HepG2 (cell line): ENCODE data around the gene B3GALNT2. TPM values are rescaled to one million over a fixed set of nuclear protein-coding genes. Genes with fewer than 3 reads are reported as not detected.
A peak's percentile ranks its signal among the peaks of the same experiment; 100 is the strongest.

Source experiments
- ARHGAP35 ChIP-seq: sonication (generic); formaldehyde crosslinking; IDR thresholded peaks from 2 replicates; pipeline ENCODE4 v1.9.0; 2022; ENCODE audit warnings: mild to moderate bottlenecking, inconsistent platforms, moderate library complexity, missing genetic modification reagents, borderline replicate concordance
- CERS6 ChIP-seq: sonication (generic); formaldehyde crosslinking; IDR thresholded peaks from 2 replicates; pipeline ENCODE4 v1.5.0; 2020; ENCODE audit warnings: missing genetic modification reagents
- EEA1 ChIP-seq: sonication (generic); formaldehyde crosslinking; IDR thresholded peaks from 2 replicates; pipeline ENCODE4 v1.5.1; 2020; ENCODE audit warnings: mild to moderate bottlenecking, missing genetic modification reagents, borderline replicate concordance
- FIP1L1 ChIP-seq: fragments of 200-400 bp; formaldehyde crosslinking; IDR thresholded peaks from 2 replicates; pipeline ENCODE4 v1.6.1; 2018; ENCODE audit warnings: low read depth, mild to moderate bottlenecking, low read length, moderate library complexity, borderline replicate concordance; ENCODE audit not compliant: insufficient read depth
- POLR2AphosphoS2 ChIP-seq: IDR thresholded peaks from 2 replicates; pipeline ENCODE4 v1.6.1; 2011; ENCODE audit warnings: low read depth, low read length, improper control_type of control experiment
- RBM22 ChIP-seq: fragments of 200-400 bp; formaldehyde crosslinking; optimal IDR thresholded peaks from 2 replicates; pipeline ENCODE3; 2017; ENCODE audit warnings: mild to moderate bottlenecking, low read length, moderate library complexity
- SMYD3 ChIP-seq: sonication (generic); formaldehyde crosslinking; IDR thresholded peaks from 2 replicates; pipeline ENCODE4 v1.8.1; 2023; ENCODE audit warnings: mild to moderate bottlenecking, missing genetic modification reagents
- ZBTB8A ChIP-seq: sonication (generic); formaldehyde crosslinking; IDR thresholded peaks from 2 replicates; pipeline ENCODE4 v1.4.0; 2020; ENCODE audit warnings: mild to moderate bottlenecking, low read depth, missing genetic modification reagents, borderline replicate concordance
- ZNF235 ChIP-seq: sonication (generic); formaldehyde crosslinking; IDR thresholded peaks from 2 replicates; pipeline ENCODE4 v1.8.1; 2023; ENCODE audit warnings: mild to moderate bottlenecking, missing genetic modification reagents, borderline replicate concordance
- ZNF34 ChIP-seq: sonication (generic); formaldehyde crosslinking; IDR thresholded peaks from 2 replicates; pipeline ENCODE4 v1.4.0; 2020; ENCODE audit warnings: mild to moderate bottlenecking, missing genetic modification reagents, borderline replicate concordance
- ZNF350 ChIP-seq: sonication (generic); formaldehyde crosslinking; IDR thresholded peaks from 2 replicates; pipeline ENCODE4 v1.4.0; 2020; ENCODE audit warnings: mild to moderate bottlenecking, low read depth, missing genetic modification reagents, borderline replicate concordance
- ZNF614 ChIP-seq: IDR thresholded peaks from 2 replicates; pipeline ENCODE4 v1.6.1; 2018; ENCODE audit warnings: missing biosample characterization, missing genetic modification reagents, inconsistent platforms, borderline replicate concordance
- ZNF639 ChIP-seq: conservative IDR thresholded peaks from 2 replicates; pipeline ENCODE4 v1.6.1; 2018; ENCODE audit warnings: missing genetic modification reagents
- ZNF670 ChIP-seq: sonication (generic); formaldehyde crosslinking; IDR thresholded peaks from 2 replicates; pipeline ENCODE4 v1.8.0; 2022; ENCODE audit warnings: mild to moderate bottlenecking, missing genetic modification reagents, borderline replicate concordance
- ZNF781 ChIP-seq: sonication (generic); formaldehyde crosslinking; IDR thresholded peaks from 2 replicates; pipeline ENCODE4 v1.5.1; 2020; ENCODE audit warnings: borderline replicate concordance, mild to moderate bottlenecking, missing genetic modification reagents; ENCODE audit errors: not compliant biosample characterization
- ZSCAN31 ChIP-seq: sonication (generic); formaldehyde crosslinking; IDR thresholded peaks from 2 replicates; pipeline ENCODE4 v1.5.0; 2020; ENCODE audit warnings: low read depth, mild to moderate bottlenecking, missing genetic modification reagents
- polyA plus RNA-seq, 8 experiments: library from polyadenylated mRNA; depleted of rRNA in 3 of 8; stranded (reverse) in 7 of 8; unstranded in 1 of 8; fragments of >200 nt; fragmentation: Illumina TruSeq in 4 of 8; extraction: Trizol in 4 of 8; gene quantifications; 2 replicates each; pipeline versions ENCODE4 v1.2.1 to v1.2.3, GENCODE V29; 2011 to 2016; ENCODE audit warnings: low read depth in 4 of 8, missing spikeins in 1 of 8, mixed read lengths in 1 of 8; ENCODE audit not compliant: insufficient read depth in 1 of 8
- total RNA-seq, 5 experiments: library from RNA; depleted of rRNA; stranded (reverse); fragments of >200 nt; fragmentation: Illumina TruSeq; extraction: Trizol; gene quantifications; 2 replicates each; pipeline ENCODE4 v1.2.3, GENCODE V29; 2016; ENCODE audit warnings: low read depth in 1 of 5
- TF ChIP-seq, protein P1 (sequence below): sonication (generic); formaldehyde crosslinking; IDR thresholded peaks from 2 replicates; pipeline ENCODE4 v1.5.0; 2020; ENCODE audit warnings: mild to moderate bottlenecking, missing genetic modification reagents
- TF ChIP-seq, protein P2 (sequence below): sonication (generic); formaldehyde crosslinking; IDR thresholded peaks from 2 replicates; pipeline ENCODE4 v1.8.0; 2022; ENCODE audit warnings: missing genetic modification reagents, mild to moderate bottlenecking, borderline replicate concordance
- TF ChIP-seq, protein P3 (sequence below): fragments of 450-650 bp; IDR thresholded peaks from 2 replicates; pipeline ENCODE4 v1.6.1; 2017

B3GALNT2 gene
- total and polyA plus RNA-seq, 2 of the 13 experiments (the other 11 are each of a cell fraction or from before 2014, with no cell fraction given): 16.5 to 28.9 TPM

- TF ChIP-seq ZNF639 (0 out of 2 replicates have a peak, but pooled peaks have one; percentile 81), FIP1L1 (0 out of 2 replicates have a peak, but pooled peaks have one; percentile 49), ARHGAP35 (peak; percentile 52; the same call in 1 of the 2 replicates), ZNF235 (no peak; the same call in 1 of the 2 replicates), ZNF781 (CRISPR knock-in tag) (peak; percentile 70), CERS6 (CRISPR knock-in tag) (no peak), ZSCAN31 (CRISPR knock-in tag) (peak; percentile 72), ZBTB8A (CRISPR knock-in tag) (no peak; the same call in 1 of the 2 replicates), EEA1 (CRISPR knock-in tag) (no peak; the same call in 1 of the 2 replicates), SMYD3 (CRISPR knock-in tag) (no peak), RBM22 (no peak), POLR2AphosphoS2 (peak; percentile 79), ZNF34 (CRISPR knock-in tag) (0 out of 2 replicates have a peak, but pooled peaks have one; percentile 20), ZNF350 (CRISPR knock-in tag) (peak; percentile 97), ZNF670 (CRISPR knock-in tag) (no peak), ZNF614 (CRISPR knock-in tag) (peak; percentile 45; the same call in 1 of the 2 replicates)
- TF ChIP-seq, protein P1, sequence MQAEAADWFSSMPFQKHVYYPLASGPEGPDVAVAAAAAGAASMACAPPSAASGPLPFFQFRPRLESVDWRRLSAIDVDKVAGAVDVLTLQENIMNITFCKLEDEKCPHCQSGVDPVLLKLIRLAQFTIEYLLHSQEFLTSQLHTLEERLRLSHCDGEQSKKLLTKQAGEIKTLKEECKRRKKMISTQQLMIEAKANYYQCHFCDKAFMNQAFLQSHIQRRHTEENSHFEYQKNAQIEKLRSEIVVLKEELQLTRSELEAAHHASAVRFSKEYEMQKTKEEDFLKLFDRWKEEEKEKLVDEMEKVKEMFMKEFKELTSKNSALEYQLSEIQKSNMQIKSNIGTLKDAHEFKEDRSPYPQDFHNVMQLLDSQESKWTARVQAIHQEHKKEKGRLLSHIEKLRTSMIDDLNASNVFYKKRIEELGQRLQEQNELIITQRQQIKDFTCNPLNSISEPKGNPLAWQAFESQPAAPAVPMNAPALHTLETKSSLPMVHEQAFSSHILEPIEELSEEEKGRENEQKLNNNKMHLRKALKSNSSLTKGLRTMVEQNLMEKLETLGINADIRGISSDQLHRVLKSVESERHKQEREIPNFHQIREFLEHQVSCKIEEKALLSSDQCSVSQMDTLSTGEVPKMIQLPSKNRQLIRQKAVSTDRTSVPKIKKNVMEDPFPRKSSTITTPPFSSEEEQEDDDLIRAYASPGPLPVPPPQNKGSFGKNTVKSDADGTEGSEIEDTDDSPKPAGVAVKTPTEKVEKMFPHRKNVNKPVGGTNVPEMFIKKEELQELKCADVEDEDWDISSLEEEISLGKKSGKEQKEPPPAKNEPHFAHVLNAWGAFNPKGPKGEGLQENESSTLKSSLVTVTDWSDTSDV (CRISPR knock-in tag): peak; percentile 85
- TF ChIP-seq, protein P2, sequence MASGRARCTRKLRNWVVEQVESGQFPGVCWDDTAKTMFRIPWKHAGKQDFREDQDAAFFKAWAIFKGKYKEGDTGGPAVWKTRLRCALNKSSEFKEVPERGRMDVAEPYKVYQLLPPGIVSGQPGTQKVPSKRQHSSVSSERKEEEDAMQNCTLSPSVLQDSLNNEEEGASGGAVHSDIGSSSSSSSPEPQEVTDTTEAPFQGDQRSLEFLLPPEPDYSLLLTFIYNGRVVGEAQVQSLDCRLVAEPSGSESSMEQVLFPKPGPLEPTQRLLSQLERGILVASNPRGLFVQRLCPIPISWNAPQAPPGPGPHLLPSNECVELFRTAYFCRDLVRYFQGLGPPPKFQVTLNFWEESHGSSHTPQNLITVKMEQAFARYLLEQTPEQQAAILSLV (CRISPR knock-in tag): peak; percentile 28; the same call in 1 of the 2 replicates
- TF ChIP-seq, protein P3, sequence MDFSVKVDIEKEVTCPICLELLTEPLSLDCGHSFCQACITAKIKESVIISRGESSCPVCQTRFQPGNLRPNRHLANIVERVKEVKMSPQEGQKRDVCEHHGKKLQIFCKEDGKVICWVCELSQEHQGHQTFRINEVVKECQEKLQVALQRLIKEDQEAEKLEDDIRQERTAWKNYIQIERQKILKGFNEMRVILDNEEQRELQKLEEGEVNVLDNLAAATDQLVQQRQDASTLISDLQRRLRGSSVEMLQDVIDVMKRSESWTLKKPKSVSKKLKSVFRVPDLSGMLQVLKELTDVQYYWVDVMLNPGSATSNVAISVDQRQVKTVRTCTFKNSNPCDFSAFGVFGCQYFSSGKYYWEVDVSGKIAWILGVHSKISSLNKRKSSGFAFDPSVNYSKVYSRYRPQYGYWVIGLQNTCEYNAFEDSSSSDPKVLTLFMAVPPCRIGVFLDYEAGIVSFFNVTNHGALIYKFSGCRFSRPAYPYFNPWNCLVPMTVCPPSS: no peak
These were observed 406 bp upstream of the B3GALNT2 start (continued) for GRCh38 chr1:235504494-235505222.
